GM19395 (cell line): ENCODE measurements around the gene GATAD2A.

Experiments used
- ATAC-seq: cut with Tn5 transposase; IDR thresholded peaks from one replicate; pipeline ENCODE4 v1.9.1; 2021; ENCODE audit warnings: mild to moderate bottlenecking, moderate library complexity; ENCODE audit not compliant: unreplicated experiment

The GATAD2A gene

GRCh38 chr19:19542507-19542906 is 137.0 kb downstream of the GATAD2A start:
- no peak for ATAC-seq

- no peak for ATAC-seq
Measured at GRCh38 chr19:19543101-19543500, 137.6 kb downstream of the GATAD2A start.

- ATAC-seq = no peak
Measured at GRCh38 chr19:19543640-19544039, 138.2 kb downstream of the GATAD2A start.

GRCh38 chr19:19544257-19544953 is 138.9 kb downstream of the GATAD2A start:
- no peak for ATAC-seq

GRCh38 chr19:19544954-19545591 is 139.6 kb downstream of the GATAD2A start:
- ATAC-seq = no peak

- no peak for ATAC-seq
Measured at GRCh38 chr19:19545707-19546106, 140.2 kb downstream of the GATAD2A start.

- ATAC-seq = no peak
Measured at GRCh38 chr19:19546751-19547162, 141.3 kb downstream of the GATAD2A start.

GRCh38 chr19:19547674-19548336 is 142.3 kb downstream of the GATAD2A start:
- ATAC-seq = no peak

- ATAC-seq = no peak
Measured at GRCh38 chr19:19548915-19549759, 143.7 kb downstream of the GATAD2A start.

- ATAC-seq = no peak
Measured at GRCh38 chr19:19549804-19550464, 144.5 kb downstream of the GATAD2A start.

- no peak for ATAC-seq
Measured at GRCh38 chr19:19550485-19550929, 145.0 kb downstream of the GATAD2A start.

- no peak for ATAC-seq
Measured at GRCh38 chr19:19550972-19551852, 145.7 kb downstream of the GATAD2A start.

- no peak for ATAC-seq
Measured at GRCh38 chr19:19551853-19552192, 146.3 kb downstream of the GATAD2A start.

- ATAC-seq = no peak
Measured at GRCh38 chr19:19552798-19553197, 147.3 kb downstream of the GATAD2A start.

GRCh38 chr19:19553670-19554069 is 148.2 kb downstream of the GATAD2A start:
- no peak for ATAC-seq

GRCh38 chr19:19554074-19555023 is 148.9 kb downstream of the GATAD2A start:
- ATAC-seq = no peak

GRCh38 chr19:19558055-19558454 is 152.6 kb downstream of the GATAD2A start:
- no peak for ATAC-seq
